ENCODE results near the gene FMNL2. TPM values are rescaled to one million over a fixed set of nuclear protein-coding genes. Genes with fewer than 3 reads are reported as not detected.

The FMNL2 gene
- total RNA-seq, 1 experiment from 2014 or later: 33.6 TPM

DNA sequence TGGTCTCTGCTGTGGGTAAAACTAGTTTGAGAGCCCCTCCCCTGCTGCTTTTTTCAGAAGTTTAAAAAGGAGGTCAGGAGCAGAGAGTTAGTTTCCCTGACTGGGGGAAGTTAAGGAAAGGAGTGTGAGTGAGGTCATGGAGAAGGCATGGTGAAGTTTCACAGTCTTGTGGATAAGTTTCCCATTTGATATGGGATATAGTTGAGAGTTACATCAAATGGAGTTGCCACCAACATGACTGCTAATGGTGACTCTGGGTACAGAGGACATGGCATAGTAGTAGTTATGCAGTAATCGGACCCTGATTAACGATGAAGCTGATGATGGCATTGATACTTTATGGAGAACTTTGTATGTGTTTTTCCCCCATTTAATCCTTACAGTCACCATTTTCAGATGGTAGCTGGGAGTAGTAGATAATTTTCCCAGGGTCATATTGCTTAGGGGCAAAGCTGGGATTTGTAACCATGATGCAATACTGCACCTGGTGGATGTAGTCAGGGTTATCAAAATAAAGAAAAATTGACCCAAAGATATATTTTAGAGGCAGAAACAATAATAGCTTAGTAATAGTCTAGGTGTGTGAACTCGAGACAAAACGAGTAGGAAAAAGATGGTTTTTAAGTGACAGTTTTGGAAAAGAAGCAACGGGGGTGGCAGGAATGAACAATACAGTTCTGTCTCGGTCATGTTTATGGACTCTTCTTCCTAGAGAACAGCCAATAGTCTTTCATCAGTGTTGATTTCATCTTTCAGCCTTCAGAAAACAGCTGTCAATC, 74.6 kb downstream of the FMNL2 start:
- TF ChIP-seq CTCF (conservative IDR thresholded peaks at IDR 0.05): no peak
- Histone ChIP-seq H4K8ac (replicated peaks; ENCODE audit: insufficient read length, low read depth, low read length) (no peak overlapping the region), H3K56ac (ENCODE audit: insufficient read length, low read depth, low read length) (no peak overlapping the region), H3K18ac (ENCODE audit: insufficient read length, low read depth, low read length) (no peak overlapping the region), H4K20me1 (ENCODE audit: control insufficient read depth, insufficient read depth, insufficient read length) (no peaks in the 10 kb centered on the region), H2BK12ac (ENCODE audit: insufficient read length, low read depth, low read length) (no peak overlapping the region), H4K5ac (ENCODE audit: insufficient read length, low read depth, low read length) (no peak overlapping the region), H3K27ac (ENCODE audit: insufficient read length, low read depth, low read length) (no peak overlapping the region), H3K4me1 (ENCODE audit: insufficient read depth, low read length) (peaks cover 10% of the 10 kb centered on the region; the same call in 1 of the 2 replicates), H3K14ac (ENCODE audit: insufficient read depth, low read length) (no peak overlapping the region), H3K9me3 (ENCODE audit: control insufficient read depth, low read depth, low read length) (no peaks in the 10 kb centered on the region), H4K91ac (ENCODE audit: insufficient read length, low read depth, low read length) (no peak overlapping the region), H3K27me3 (ENCODE audit: insufficient read depth, low read length) (no peaks in the 10 kb centered on the region), H3K79me1 (ENCODE audit: insufficient read depth, low read depth, low read length, poor library complexity, severe bottlenecking) (peaks cover 8% of the 10 kb centered on the region), H2BK5ac (ENCODE audit: insufficient read length, low read length) (no peak overlapping the region), H2AFZ (ENCODE audit: low read length) (no peak overlapping the region), H2AK5ac (ENCODE audit: insufficient read length, low read length) (no peak overlapping the region), H2BK15ac (ENCODE audit: low read depth, low read length) (no peak overlapping the region), H2BK120ac (ENCODE audit: low read depth, low read length, poor library complexity, severe bottlenecking) (no peak overlapping the region), H3K23me2 (ENCODE audit: insufficient read length, low read depth, low read length, poor library complexity, severe bottlenecking) (peaks cover 4% of the 10 kb centered on the region), H3T11ph (ENCODE audit: low read length) (no peak overlapping the region), H2BK20ac (ENCODE audit: low read depth, low read length, poor library complexity, severe bottlenecking) (no peak overlapping the region), H3K79me2 (ENCODE audit: insufficient read depth, low read length) (peaks cover 10% of the 10 kb centered on the region; the same call in 1 of the 2 replicates), H3K4me2 (ENCODE audit: insufficient read depth, insufficient read length, low read length) (no peak overlapping the region), H3K4ac (ENCODE audit: low read depth, low read length) (no peak overlapping the region), H3K23ac (ENCODE audit: insufficient read length, low read depth, low read length) (no peak overlapping the region), H3K9ac (ENCODE audit: extremely low read depth, insufficient read length, low read length) (no peak overlapping the region)
- DNase-seq: no peak
- Mint-ChIP-seq H3K4me1 (peaks cover 85 to 92% of the 10 kb centered on the region in 2 experiments), H3K4me3 (no peak overlapping the region), H3K27ac (peak overlapping the region in 1 of 3 experiments; percentile 34; a peak in 1 of 7 replicates), H3K9me3 (no peaks in the 10 kb centered on the region), H3K36me3 (ENCODE audit: insufficient read depth in 1 of 3, low read depth in 3 of 3) (no peaks in the 10 kb centered on the region), H3K27me3 (ENCODE audit: low read depth) (no peaks in the 10 kb centered on the region)
- no CpG with 5 or more reads among the region's 6 CpGs for WGBS (ENCODE audit: extremely low coverage, insufficient read length, low lambda C conversion rate)

All from H9 (cell line).